A549 treated with AZD9567 at 1 μM for 4 hours (cell line): ENCODE data around the gene NUDT19. TPM values are rescaled to one million over a fixed set of nuclear protein-coding genes. Genes with fewer than 3 reads are reported as not detected.

Experiments
- total RNA-seq: library from RNA; stranded (reverse); fragments of 200-300 nt; extraction: Qiagen RNA extraction; gene quantifications from 5 replicates; pipeline ENCODE4 v1.2.3, GENCODE V29; 2022; ENCODE audit not compliant: insufficient read depth

The NUDT19 gene
- total RNA-seq: 36.2 to 45.0 TPM (median 36.6 TPM) in 5 replicates

DNA sequence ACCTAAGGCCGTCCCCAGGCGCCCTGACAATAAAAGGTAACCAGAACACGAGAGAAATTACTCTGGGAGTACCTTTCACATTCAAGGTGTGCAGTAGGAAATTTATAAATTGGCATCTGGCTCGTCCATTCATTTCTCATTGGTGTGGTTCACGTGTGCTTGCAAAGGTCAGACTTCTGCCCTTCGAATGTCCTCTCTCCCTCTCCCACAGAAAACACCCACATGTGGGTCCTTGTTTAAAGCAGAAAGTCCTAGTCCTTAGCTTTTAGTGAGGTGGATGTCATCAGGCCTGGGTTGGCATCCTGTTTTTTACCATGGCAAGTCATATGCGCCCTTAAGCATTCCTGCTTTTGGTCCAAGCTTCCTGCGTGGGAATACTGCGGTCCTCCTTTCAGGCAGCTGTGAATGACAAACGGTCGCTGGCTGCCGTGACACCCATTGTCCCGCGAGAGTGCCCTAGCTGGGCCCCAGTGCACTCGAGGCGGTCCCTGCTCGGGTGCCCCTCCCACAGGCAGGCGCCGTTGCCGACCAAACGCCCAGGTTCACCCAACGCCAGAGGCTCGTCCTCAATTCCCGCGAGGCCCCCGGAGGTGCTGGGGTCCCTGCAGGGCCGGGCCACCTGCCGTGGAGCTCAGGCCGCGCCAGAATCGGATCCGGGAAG is at the start of gene NUDT19:
NUDT19 (plus strand) TSS at position 531 of the 661 bp plus-strand sequence. CDS start 140 bp downstream, outside the sequence.

DNA sequence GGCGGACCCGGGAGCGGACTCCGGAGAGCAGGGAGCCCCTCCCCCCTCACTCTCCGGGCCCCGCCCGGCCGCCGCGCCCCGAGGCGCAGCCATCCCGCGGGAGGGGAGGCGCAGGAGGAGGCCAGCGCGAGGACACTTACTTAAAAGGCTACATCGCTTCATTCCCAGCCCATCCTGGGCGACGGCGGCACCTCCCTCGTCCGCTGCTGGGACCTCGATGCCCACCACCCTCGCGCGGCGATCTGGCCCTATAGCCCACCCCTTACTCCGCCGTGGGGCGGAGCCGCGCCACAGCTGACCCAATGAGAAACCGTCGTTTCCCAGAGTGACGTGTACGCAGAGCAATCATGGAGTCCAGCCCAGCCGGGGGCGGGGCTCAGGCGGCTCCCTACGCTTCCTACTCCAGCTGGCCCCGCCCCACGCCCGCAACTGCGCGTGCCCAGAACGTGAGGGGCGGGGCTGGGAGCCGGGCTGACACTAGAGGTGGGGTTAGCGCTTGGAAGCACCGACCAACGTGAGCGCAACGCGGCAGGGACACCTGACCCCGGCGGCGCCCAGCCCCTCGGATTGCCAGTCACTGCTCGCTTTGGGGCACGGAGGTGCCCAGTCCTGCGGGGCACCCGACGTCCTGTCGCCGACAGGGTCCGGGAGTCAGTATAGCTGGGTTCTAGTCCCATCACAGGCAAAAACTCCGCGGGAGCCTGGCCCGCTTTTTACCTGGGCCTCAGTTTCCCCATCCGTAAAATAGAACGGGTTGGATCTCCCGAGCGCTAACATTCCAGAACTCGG is 16.5 kb upstream of the NUDT19 start, which contains the start of gene ANKRD27:
ANKRD27 (minus strand) TSS at position 250 of the 789 bp plus-strand sequence. CDS start 16,165 bp downstream, outside the sequence.

DNA sequence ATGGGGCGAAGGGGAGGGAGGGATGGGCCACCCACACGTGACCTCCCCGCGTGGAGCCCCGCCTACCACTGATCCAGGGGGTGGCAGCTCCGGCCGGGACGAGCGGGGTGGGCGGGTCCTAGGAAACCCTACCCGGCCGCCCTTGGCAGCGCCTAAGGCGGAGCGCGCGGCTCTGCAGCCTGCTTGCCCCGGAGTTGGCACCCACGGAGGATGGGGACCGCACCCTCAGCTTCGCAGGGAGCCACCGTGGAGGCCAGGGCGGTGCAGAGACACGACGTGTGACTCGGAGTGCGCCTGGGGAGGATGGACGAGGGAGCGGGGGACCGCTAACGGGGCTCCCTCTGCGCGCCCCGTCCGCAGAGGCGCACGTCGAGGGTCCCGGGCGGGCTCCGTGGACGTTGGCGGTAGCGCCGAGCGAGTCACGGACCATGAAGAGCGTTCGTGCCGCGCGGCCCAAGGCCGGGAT is 15.9 kb upstream of the NUDT19 start, which contains the start of gene RGS9BP:
RGS9BP (plus strand) TSS at position 129 of the 466 bp plus-strand sequence. CDS start 416 bp downstream, outside the sequence.

DNA sequence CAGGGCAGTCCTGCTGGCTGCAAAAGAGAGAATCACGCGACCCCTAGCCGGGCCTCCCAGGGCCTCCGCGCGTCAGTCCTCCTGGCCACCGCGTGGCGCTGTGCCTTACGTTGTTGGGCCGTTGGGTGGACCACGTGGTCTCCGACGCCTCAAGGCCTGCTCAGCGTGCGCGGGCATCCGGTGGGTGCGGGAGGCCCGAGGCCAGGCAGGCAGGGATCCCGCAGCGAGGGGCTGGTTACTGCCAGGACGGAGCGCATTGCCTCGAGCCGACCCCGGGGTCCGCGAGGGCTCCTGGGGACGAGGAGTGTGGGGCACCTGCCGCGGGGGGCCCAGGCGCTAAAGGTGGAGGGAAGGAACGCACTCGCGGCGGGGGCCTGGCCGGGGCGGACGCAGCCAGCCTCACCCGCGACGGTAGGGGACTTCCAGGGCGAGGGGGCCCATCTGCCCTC is 28.0 kb downstream of the NUDT19 start, which contains the start of gene TDRD12:
TDRD12 (plus strand) TSS at position 157 of the 449 bp plus-strand sequence. CDS start 306 bp downstream, outside the sequence.

Other genes starting within 250 kb of the NUDT19 start
- 452 to 478 TPM (median 455 TPM) in 5 replicates for gene PDCD5, start 110.6 kb upstream of the NUDT19 start, total RNA-seq
- 42.0 to 57.3 TPM (median 51.9 TPM) in 5 replicates for gene ANKRD27, start 16.6 kb upstream of the NUDT19 start, total RNA-seq
- gene RGS9BP, start 16.0 kb upstream of the NUDT19 start, total RNA-seq: 0.36 to 0.46 TPM (median 0.44 TPM) in 4 of 5 replicates, not detected in the other
- 0.14 to 0.28 TPM (median 0.20 TPM) in 4 of 5 replicates, not detected in the other for gene TDRD12, start 27.9 kb downstream of the NUDT19 start, total RNA-seq
- gene SLC7A9, start 177.9 kb downstream of the NUDT19 start, total RNA-seq: 0.47 to 0.67 TPM (median 0.57 TPM) in 4 of 5 replicates, not detected in the other